ENCODE data around the gene HSD17B3. TPM values are rescaled to one million over a fixed set of nuclear protein-coding genes. Genes with fewer than 3 reads are reported as not detected.
A peak's percentile ranks its signal among the peaks of the same experiment; 100 is the strongest.
"Not testable (repeated sequence)": the region's sequence is repeated elsewhere in the genome, so short reads cannot be mapped to it uniquely, and the experiment has no call there.

The HSD17B3 gene
- total RNA-seq, 1 donor from 2014 or later = not detected

DNA sequence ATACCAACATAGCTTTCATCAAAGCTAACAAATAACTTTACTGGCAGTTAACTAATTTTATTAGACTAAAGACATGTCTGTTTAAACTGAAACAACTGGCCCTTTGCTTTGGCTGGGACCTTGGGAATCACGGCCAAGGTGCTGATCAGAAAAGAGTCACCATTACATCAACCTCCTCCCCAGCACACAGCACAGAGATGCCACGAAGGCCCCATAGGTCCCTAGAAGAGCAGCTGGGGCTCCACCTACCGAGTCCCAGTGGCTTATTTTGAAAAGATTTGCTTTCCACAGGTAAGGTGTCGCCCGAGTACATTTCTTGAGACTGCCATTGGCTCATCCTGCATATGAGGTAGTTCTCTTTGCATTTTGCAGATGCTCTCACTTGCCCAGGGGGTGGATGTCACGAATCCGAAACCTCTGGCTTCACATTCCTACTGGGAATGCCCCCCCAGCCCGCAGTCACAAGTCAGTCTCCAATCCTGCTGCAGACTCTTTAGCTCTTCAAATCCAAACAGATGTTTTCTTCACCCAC, 18.8 kb upstream of the HSD17B3 start:
- peaks cover 2% of the 10 kb centered on the region for H3K27me3 Mint-ChIP-seq

DNA sequence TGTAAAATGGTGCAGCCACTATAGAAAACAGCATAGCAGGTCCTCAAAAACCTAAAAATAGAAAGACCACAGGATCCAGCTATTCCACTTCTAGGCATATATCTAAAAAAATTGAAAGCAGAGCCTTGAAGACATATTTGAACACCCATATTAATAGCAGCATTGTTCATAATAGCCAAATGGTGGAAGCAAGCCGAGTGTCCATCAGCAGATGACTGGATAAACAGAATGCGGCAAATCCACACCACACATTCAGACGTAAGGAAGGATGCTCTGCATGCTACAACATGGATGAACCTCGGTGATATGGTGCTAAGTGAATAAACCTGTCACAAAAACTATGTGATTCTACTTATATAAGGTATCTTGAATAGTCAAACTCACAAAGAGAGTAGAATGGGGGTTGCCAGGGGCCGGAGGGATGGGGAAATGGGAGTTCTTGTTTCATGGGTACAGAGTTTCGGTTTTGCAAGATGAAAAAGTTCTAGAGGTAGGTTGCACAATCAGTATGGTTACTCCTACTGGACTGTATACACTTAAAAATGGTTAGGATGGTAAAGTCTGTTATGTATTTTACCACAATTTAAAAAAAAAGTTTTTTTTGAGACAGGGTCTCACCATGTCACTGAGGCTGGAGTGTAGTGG, 17.1 kb upstream of the HSD17B3 start:
- no peaks in the 10 kb centered on the region for H3K36me3 Mint-ChIP-seq (ENCODE audit: low read depth)
- intact Hi-C loops (cut with micrococcal nuclease) = no loop called here
- ChIA-PET POLR2A (no interaction called here), CTCF (interaction anchor here (1.1 kb wide), 1 partner anchor 1638 kb away, joined by 3 read pairs; no protein-coding TSS in a partner anchor)
- no peak for DNase-seq
- no peak overlapping the region for H3K27ac Mint-ChIP-seq
- peaks cover 2% of the 10 kb centered on the region for H3K27me3 Mint-ChIP-seq
- TF ChIP-seq, protein P1, sequence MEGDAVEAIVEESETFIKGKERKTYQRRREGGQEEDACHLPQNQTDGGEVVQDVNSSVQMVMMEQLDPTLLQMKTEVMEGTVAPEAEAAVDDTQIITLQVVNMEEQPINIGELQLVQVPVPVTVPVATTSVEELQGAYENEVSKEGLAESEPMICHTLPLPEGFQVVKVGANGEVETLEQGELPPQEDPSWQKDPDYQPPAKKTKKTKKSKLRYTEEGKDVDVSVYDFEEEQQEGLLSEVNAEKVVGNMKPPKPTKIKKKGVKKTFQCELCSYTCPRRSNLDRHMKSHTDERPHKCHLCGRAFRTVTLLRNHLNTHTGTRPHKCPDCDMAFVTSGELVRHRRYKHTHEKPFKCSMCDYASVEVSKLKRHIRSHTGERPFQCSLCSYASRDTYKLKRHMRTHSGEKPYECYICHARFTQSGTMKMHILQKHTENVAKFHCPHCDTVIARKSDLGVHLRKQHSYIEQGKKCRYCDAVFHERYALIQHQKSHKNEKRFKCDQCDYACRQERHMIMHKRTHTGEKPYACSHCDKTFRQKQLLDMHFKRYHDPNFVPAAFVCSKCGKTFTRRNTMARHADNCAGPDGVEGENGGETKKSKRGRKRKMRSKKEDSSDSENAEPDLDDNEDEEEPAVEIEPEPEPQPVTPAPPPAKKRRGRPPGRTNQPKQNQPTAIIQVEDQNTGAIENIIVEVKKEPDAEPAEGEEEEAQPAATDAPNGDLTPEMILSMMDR (IDR thresholded peaks at IDR 0.05) = no peak
- H3K4me1 Mint-ChIP-seq = no peaks in the 10 kb centered on the region
- H3K9me3 Mint-ChIP-seq = peaks cover 3% of the 10 kb centered on the region
- no peak for ATAC-seq (ENCODE audit: low read depth)
- no peak overlapping the region for H3K4me3 Mint-ChIP-seq

More for the DNA sequence above, 18.8 kb upstream of the HSD17B3 start:
- no peak for ATAC-seq (ENCODE audit: low read depth)
- Mint-ChIP-seq H3K9me3 (no peaks in the 10 kb centered on the region), H3K36me3 (ENCODE audit: low read depth) (no peaks in the 10 kb centered on the region), H3K4me1 (no peaks in the 10 kb centered on the region), H3K4me3 (no peak overlapping the region), H3K27ac (no peak overlapping the region)
- intact Hi-C loops (cut with micrococcal nuclease) = no loop called here
- POLR2A ChIA-PET = no interaction called here
- no peak for DNase-seq
- TF ChIP-seq, protein P1 (IDR thresholded peaks at IDR 0.05) = no peak
- CTCF ChIA-PET = interaction anchor here (1.0 kb wide), 1 partner anchor 11 kb away, joined by 3 read pairs; no protein-coding TSS in a partner anchor

DNA sequence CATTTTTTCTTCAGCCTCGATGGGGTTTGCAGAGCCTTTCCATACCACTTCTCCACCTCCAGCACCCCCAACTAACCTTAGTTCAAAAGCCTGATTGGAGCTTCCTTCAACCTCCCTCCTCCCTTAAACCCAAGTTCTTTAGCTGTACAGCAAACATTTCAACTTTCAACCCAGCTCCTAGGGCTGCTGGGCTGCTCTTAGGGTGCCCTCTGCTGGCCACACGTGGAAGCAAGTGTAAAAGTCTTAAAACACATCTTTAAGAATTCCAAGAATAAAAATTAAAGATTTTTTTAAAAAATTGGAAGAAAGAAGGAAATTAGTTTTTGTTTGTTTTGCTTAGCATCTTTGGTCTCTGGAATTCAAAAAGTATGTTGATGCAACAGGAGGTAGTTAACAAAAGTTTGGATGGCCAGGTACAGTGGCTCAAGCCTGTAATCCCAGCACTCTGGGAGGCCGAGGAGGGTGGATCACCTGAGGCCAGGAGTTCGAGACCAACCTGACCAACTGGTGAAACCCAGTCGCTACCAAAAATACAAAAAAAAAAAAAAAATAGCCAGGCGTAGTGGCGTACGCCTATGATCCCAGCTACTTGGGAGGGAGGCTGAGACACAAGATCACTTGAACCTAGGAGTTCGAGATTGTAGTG, 15.5 kb upstream of the HSD17B3 start:
- no peak for ATAC-seq (ENCODE audit: low read depth)
- POLR2A ChIA-PET = interaction anchor here (0.6 kb wide), 1 partner anchor 96 kb away, joined by 3 read pairs; no protein-coding TSS in a partner anchor
- H3K27ac Mint-ChIP-seq = no peak overlapping the region
- CTCF ChIA-PET = interaction anchor here (0.7 to 1.8 kb wide), 9 partner anchors 9 to 1636 kb away, joined by 3 to 14 read pairs (median 3); no protein-coding TSS in a partner anchor
- TF ChIP-seq, protein P1 (IDR thresholded peaks at IDR 0.05) = peak; percentile 98
- intact Hi-C loops (cut with micrococcal nuclease) = loop anchor here (2.0 kb wide), 3 partner anchors 85 to 1637 kb away; no protein-coding TSS in a partner anchor
- H3K4me3 Mint-ChIP-seq = no peak overlapping the region
- no peaks in the 10 kb centered on the region for H3K4me1 Mint-ChIP-seq
- peaks cover 13% of the 10 kb centered on the region for H3K9me3 Mint-ChIP-seq
- peaks cover 4% of the 10 kb centered on the region for H3K27me3 Mint-ChIP-seq
- peaks cover 2% of the 10 kb centered on the region for H3K36me3 Mint-ChIP-seq (ENCODE audit: low read depth)
- DNase-seq = peak; percentile 25

GRCh38 chr9:96309850-96310249, 7.9 kb upstream of the HSD17B3 start:
- H3K27ac Mint-ChIP-seq = no peak overlapping the region
- peaks cover 2% of the 10 kb centered on the region for H3K36me3 Mint-ChIP-seq (ENCODE audit: low read depth)
- intact Hi-C loops (cut with micrococcal nuclease) = no loop called here
- H3K9me3 Mint-ChIP-seq = peaks cover 21% of the 10 kb centered on the region
- no peak overlapping the region for H3K4me3 Mint-ChIP-seq
- peaks cover 16% of the 10 kb centered on the region for H3K27me3 Mint-ChIP-seq
- no peaks in the 10 kb centered on the region for H3K4me1 Mint-ChIP-seq
- CTCF ChIA-PET = interaction anchor here (0.9 kb wide), 1 partner anchor 11 kb away, joined by 3 read pairs; no protein-coding TSS in a partner anchor
- TF ChIP-seq, protein P1 (IDR thresholded peaks at IDR 0.05) = no peak
- ATAC-seq (ENCODE audit: low read depth) = no peak
- no peak for DNase-seq
- POLR2A ChIA-PET = no interaction called here

- H3K27ac Mint-ChIP-seq; H3K4me1 Mint-ChIP-seq; ATAC-seq (ENCODE audit: low read depth); H3K4me3 Mint-ChIP-seq; H3K36me3 Mint-ChIP-seq (ENCODE audit: low read depth); DNase-seq; H3K9me3 Mint-ChIP-seq; POLR2A ChIA-PET; CTCF ChIA-PET; intact Hi-C loops (cut with micrococcal nuclease): not testable (repeated sequence)
- peaks cover 14% of the 10 kb centered on the region for H3K27me3 Mint-ChIP-seq
Measured at GRCh38 chr9:96306958-96307357, 5.0 kb upstream of the HSD17B3 start.

Data from activated B cell treated with CpG ODN at 0.5 μM for 24 hours (primary cell).